C4-2B (cell line): ENCODE data around the gene COL4A2.

ENCODE experiments used
- CTCF ChIP-seq: fragments of 450-650 bp; conservative IDR thresholded peaks from 2 replicates; pipeline ENCODE4 v1.5.1; 2017; ENCODE audit warnings: mild to moderate bottlenecking
- ZFX ChIP-seq: fragments of 450-650 bp; IDR thresholded peaks from 2 replicates; pipeline ENCODE4 v1.6.1; 2017

- TF ChIP-seq CTCF (no peak), ZFX (no peak)
These were observed 162.0 kb downstream of the COL4A2 start for GRCh38 chr13:110468986-110469495.
